Forelimb muscle (tissue), 1 donor: ENCODE data around the gene ZNF513. TPM values are rescaled to one million over a fixed set of nuclear protein-coding genes. Genes with fewer than 3 reads are reported as not detected.
"Not testable (repeated sequence)": the region's sequence is repeated elsewhere in the genome, so short reads cannot be mapped to it uniquely, and the experiment has no call there.

Experiments
- DNase-seq: peaks from one replicate; pipeline ENCODE4 v3.0.0-alpha.2; 2013; ENCODE audit warnings: low read depth
- polyA plus RNA-seq: library from polyadenylated mRNA; unstranded; fragments of 120-200 nt; gene quantifications from one replicate; pipeline ENCODE4 v1.2.1, GENCODE V29; 2013; ENCODE audit not compliant: insufficient read length

Gene ZNF513
- polyA plus RNA-seq, 1 donor = 14.2 TPM

DNA sequence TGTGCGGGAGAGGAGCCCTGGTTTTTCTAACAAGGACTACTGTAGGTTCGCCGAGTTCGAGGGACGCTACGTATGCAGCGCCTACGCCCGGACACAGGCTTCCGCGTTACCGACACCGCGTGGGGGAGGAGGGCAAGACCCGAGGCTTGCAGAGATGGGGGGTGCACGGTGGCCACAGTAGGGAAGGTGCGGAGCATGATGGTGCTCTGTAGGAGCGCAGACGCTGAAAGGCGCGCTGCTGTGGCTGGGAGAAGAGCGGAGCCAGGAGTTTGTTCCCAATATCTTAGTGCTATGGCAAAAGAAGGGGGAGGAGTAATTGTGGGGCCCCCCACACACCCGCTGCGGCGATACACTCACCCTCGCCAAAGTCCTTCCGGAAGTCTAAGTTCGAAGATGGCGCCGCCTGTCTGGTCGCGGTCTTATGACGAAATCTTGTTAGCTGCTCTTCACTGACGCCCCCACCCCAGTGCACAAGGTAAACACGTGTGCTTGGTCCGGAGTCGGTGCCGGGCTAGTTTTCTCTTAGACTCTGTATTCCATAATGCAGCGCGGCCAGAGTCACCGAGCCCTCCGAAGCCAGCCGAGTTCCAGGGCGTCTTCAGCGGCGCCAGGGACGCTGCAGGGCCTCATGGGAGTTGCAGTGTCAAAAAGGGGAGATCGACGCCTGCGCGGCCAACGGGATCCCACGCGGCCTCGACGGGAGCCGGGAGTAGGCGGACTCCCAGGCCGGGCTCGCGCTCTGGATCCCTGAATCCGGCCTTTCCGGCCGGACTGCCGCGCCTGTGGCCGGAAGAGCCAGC lies 24.0 kb downstream of the ZNF513 start, which contains the start of gene GTF3C2:
GTF3C2 (minus strand) TSS at position 383 of the 800 bp plus-strand sequence. CDS start 13,210 bp downstream, outside the sequence.
- peak; percentile 94 for DNase-seq

DNA sequence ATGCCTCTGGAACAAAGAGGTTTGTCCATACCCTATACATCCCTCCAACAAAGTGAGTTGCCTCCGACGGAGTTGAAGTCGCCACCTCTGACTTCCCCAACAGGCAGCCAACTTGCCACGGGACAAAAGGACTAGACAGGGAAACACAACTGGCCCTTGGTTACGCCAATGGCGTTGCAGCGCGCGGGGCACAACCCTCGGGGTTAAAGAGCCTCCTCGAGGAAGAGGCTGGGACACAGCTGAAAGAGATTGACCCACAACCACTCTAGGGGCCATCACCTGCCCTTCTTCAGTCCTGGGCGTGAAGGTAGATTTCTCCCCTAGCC lies 24.5 kb downstream of the ZNF513 start:
- DNase-seq = no peak

DNA sequence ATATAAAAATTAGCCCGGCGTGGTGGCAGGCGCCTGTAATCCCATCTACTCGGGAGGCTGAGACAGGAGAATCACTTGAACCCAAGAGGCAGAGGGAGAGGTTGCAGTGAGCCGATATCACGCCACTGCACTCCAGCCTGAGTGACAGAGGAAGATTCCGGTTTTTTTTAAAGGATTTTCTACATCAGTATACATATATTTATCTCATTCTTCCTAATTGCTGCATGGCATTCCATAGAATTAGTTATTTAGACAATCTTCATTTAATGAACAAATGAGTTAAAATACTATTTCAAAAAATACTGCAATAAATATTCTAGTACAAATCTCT lies 26.0 kb downstream of the ZNF513 start:
- DNase-seq = no peak

DNA sequence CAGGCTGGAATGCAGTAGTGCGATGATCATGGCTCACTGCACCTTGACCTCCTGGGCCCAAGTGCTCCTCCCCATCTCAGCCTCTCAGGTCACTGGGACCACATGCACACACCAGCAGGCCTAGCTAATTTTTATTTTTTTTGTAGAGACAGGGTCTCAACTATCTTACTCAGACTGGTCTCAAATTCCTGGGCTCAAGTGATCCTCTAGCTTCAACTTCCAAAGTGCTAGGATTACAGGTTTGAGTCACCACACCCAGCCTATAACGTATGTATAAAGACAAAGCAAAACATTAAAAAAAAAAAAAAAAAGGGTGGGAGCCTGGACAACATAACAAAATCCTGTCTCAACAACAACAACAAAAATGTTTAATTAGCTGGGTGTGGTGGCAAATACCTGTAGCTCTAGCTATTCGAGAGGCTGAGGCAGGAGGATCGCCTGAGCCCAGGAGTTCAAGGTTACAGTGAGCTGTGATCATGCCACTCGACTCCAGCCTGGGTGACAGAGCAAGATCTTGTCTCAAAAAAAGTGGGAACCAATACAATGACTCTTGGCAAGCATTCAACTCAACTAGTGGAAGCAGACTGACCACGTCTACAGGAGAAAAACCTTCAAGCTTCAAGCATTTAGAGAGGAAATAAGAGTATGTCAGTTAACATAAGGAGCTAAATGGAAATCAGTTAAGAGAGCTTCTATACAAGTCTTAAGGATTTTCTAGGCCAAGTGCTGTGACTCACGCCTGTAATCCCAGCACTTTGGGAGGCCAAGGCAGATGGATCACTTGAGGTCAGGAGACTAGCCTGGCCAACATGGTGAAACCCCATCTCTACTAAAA lies 26.6 kb downstream of the ZNF513 start:
- DNase-seq = no peak

DNA sequence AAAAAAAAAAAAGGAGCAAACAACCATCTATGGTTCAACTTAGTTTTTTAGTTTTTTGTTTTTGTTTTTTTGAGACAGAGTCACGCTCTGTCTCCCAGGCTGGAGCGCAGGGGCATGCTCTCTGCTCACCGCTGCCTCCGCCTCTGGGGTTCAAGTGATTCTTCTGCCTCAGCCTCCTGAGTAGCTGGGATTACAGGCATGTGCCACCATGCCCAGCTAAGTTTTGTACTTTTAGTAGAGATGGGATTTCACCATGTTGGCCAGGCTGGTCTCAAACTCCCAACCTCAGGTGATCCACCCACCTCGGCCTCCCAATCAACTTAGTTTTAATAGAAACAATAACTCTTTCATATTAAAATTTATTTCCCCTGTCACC lies 27.2 kb downstream of the ZNF513 start:
- DNase-seq = not testable (repeated sequence)

DNA sequence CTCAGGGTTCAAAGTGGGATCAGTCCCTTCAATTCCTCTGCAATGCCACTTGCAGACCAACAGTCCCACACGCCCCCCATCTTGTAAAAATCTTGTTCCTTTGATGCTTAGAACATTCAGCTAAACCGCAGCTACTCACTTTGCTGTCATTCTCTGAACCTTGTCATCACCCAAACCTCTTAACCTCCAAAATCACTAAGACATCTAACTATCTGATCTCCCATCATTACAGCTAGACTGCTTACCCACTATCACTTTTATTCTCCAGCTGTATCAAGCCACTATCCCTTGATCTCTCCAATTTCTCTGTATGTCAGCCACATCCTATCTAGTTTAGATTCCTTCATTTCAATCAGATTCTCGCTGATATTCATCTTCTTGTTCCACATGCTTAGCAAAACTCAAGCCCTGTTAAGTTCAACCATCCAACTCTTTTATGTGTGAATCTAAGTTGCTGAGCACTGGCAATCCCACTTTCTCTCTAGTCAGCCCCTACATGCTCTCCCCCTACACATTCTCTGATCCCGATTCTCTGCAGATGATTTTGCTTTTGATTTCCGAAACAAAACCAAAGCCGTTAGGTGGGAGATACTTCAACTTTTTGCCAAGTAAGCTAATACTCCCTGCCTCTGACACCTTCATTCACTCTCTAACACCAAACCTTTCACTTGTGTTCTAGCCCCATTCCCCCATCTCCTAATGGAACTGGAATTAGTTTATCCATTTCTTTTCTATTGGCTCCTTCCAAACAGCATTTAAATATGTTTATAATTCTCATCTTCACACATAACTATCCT lies 28.5 kb downstream of the ZNF513 start:
- no peak for DNase-seq

DNA sequence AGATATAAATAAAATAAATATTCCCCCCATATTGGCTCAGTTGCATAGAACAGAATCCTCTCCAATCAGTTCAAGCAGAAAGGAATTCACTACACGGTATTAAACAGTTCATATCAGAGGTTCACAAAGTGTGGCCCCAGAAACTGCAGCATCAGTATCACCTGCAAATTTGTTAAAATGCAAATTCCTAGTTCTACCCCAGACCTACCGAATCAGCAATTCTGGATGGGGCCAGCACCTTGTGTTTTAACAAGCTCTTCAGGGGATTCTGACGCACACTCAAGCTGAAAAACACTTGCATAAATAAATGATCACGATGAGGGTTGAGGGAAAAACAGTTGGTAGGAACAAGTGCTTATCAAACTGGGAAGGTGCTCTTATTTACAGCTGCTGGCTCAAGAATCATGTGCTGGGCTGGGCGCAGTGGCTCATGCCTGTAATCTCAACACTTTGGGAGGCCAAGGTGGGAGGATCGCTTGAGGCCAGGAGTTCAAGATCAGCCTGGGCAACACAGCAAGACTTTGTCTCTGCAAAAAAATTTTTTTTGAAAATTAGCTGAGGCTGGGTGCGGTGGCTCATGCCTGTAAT lies 30.3 kb downstream of the ZNF513 start:
- DNase-seq = no peak

DNA sequence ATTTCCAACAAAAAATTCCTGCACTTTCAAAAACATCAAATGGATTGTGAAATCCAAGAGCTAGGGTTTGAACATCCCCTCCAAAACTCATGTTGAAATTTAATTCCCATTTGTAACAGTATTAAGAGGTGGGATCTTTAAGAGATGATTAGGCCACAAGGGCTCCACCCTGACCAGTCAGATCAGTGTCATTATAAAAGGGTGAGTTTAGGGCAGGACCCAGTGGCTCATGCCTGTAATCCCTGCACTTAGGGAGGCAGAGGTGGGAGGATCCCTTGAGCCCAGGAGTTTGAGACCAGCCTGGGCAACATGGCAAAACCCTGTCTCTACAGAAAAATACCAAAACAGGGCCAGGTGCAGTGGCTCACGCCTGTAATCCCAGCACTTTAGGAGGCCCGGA lies 32.9 kb downstream of the ZNF513 start:
- no peak for DNase-seq

DNA sequence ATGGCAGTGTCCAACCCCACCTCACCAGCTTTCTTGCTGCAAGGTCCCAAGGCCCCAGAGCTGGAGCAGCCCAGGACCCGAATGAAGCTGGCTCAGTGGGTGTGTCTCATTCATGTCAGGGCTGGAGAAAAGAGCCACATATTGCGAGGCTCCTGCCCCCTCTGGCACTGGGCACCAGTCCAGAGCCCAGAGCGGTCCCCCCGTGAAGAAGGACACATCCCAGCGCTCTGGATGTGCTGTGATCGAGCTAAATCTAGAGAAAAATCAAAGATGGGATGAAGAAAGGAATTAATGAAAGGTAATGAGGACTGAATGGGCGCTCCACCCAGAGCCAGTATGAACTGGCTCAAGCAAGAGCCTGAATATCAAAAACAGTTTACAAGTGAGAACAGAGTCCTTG lies 44.4 kb downstream of the ZNF513 start:
- DNase-seq = no peak

DNA sequence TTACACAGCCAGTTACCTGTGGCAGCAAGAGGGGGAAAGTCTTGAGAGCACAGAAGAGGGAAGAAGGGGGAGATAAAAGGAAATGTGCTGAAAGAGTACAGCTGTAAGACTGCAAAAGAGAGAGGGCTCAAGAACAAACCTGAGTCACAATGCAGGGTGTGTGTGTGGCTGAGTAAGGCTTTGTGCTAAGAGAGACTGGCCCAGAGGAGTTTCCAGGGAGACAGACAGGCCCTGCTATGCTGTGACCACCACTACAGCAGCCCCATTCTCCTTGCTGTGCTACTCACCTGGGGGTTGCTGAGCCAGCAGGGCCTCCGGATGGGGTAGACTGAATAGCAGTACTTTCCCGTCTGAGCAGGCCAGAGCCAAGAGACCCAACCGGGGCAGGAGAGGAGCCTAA lies 45.2 kb downstream of the ZNF513 start:
- no peak for DNase-seq

Other genes starting within 250 kb of the ZNF513 start
- 35.4 TPM for gene PREB, start 246.1 kb downstream of the ZNF513 start, polyA plus RNA-seq
- not detected for gene PRR30, start 241.3 kb downstream of the ZNF513 start, polyA plus RNA-seq
- gene TCF23, start 231.7 kb downstream of the ZNF513 start, polyA plus RNA-seq = 0.49 TPM
- gene ATRAID, start 168.7 kb downstream of the ZNF513 start, polyA plus RNA-seq = 85.3 TPM
- gene SLC5A6, start 168.5 kb downstream of the ZNF513 start, polyA plus RNA-seq = 19.3 TPM
- 26.9 TPM for gene CAD, start 163.4 kb downstream of the ZNF513 start, polyA plus RNA-seq
- gene SLC30A3, start 117.7 kb downstream of the ZNF513 start, polyA plus RNA-seq = 0.85 TPM
- gene DNAJC5G, start 105.3 kb downstream of the ZNF513 start, polyA plus RNA-seq = 0.24 TPM
- 105 TPM for gene TRIM54, start 98.3 kb downstream of the ZNF513 start, polyA plus RNA-seq
- gene UCN, start 72.3 kb downstream of the ZNF513 start, polyA plus RNA-seq = 1.9 TPM
- 44.9 TPM for gene MPV17, start 57.6 kb downstream of the ZNF513 start, polyA plus RNA-seq
- 27.0 TPM for gene GTF3C2, start 24.0 kb downstream of the ZNF513 start, polyA plus RNA-seq
- gene EIF2B4, start 10.4 kb downstream of the ZNF513 start, polyA plus RNA-seq = 32.7 TPM
- 71.2 TPM for gene SNX17, start 10.1 kb downstream of the ZNF513 start, polyA plus RNA-seq
- 53.7 TPM for gene PPM1G, start 28.9 kb upstream of the ZNF513 start, polyA plus RNA-seq
- 118 TPM for gene NRBP1, start 47.9 kb upstream of the ZNF513 start, polyA plus RNA-seq
- 1.8 TPM for gene KRTCAP3, start 61.6 kb upstream of the ZNF513 start, polyA plus RNA-seq
- 22.5 TPM for gene IFT172, start 109.0 kb upstream of the ZNF513 start, polyA plus RNA-seq
- 7.5 TPM for gene FNDC4, start 114.5 kb upstream of the ZNF513 start, polyA plus RNA-seq
- gene GCKR, start 116.1 kb upstream of the ZNF513 start, polyA plus RNA-seq = not detected
- gene ZNF512, start 202.3 kb upstream of the ZNF513 start, polyA plus RNA-seq = 41.1 TPM
- 5.4 TPM for gene CCDC121, start 248.3 kb upstream of the ZNF513 start, polyA plus RNA-seq
- gene GPN1, start 248.3 kb upstream of the ZNF513 start, polyA plus RNA-seq = 31.2 TPM